Mesendoderm (in vitro differentiated cells): Measurements from ENCODE around the gene MAP3K20.
"Not testable (repeated sequence)": the region's sequence is repeated elsewhere in the genome, so short reads cannot be mapped to it uniquely, and the experiment has no call there.

Experiments used
- DNase-seq: peaks from one replicate; pipeline ENCODE4 v3.0.0; 2013
- H2AK5ac ChIP-seq: 2 replicates; pipeline ENCODE4 v1.6.1; 2013; ENCODE audit warnings: low read length, inconsistent platforms
- H2BK120ac ChIP-seq: 2 replicates; pipeline ENCODE4 v1.6.1; 2013; ENCODE audit warnings: low read depth, mild to moderate bottlenecking, low read length, moderate library complexity, mixed read lengths
- H2BK15ac ChIP-seq: replicated peaks from 2 replicates; pipeline ENCODE4 v1.6.1; 2013; ENCODE audit warnings: low read depth, mild to moderate bottlenecking, moderate library complexity
- H2BK5ac ChIP-seq: 2 replicates; pipeline ENCODE4 v1.6.1; 2013; ENCODE audit warnings: low read length, inconsistent platforms
- H3K18ac ChIP-seq: 2 replicates; pipeline ENCODE4 v1.6.1; 2013; ENCODE audit warnings: mild to moderate bottlenecking, low read length, mixed read lengths
- H3K23ac ChIP-seq: one replicate; pipeline ENCODE4 v1.6.1; 2013; ENCODE audit warnings: low read length
- H3K27ac ChIP-seq: 2 replicates; pipeline ENCODE4 v1.5.1; 2013; ENCODE audit warnings: low read depth, mild to moderate bottlenecking, inconsistent platforms, low read length, moderate library complexity
- H3K27me3 ChIP-seq: 2 replicates; pipeline ENCODE4 v1.6.1; 2013; ENCODE audit warnings: low read length, control low read depth, mild to moderate bottlenecking, inconsistent platforms; ENCODE audit not compliant: insufficient read depth, poor library complexity
- H3K36me3 ChIP-seq: 2 replicates; pipeline ENCODE4 v1.6.1; 2013; ENCODE audit warnings: low read length, inconsistent platforms; ENCODE audit not compliant: control insufficient read depth, insufficient read depth
- H3K4ac ChIP-seq: one replicate; pipeline ENCODE4 v1.6.1; 2013; ENCODE audit warnings: low read depth, mild to moderate bottlenecking, low read length, moderate library complexity
- H3K4me1 ChIP-seq: 2 replicates; pipeline ENCODE4 v1.6.1; 2013; ENCODE audit warnings: low read depth, low read length, inconsistent platforms; ENCODE audit not compliant: control insufficient read depth
- H3K4me2 ChIP-seq: 2 replicates; pipeline ENCODE4 v1.6.1; 2013; ENCODE audit warnings: low read length
- H3K4me3 ChIP-seq: 2 replicates; pipeline ENCODE4 v1.5.1; 2013; ENCODE audit warnings: mild to moderate bottlenecking, low read length
- H3K56ac ChIP-seq: one replicate; pipeline ENCODE4 v1.6.1; 2013; ENCODE audit warnings: low read length
- H3K79me1 ChIP-seq: 2 replicates; pipeline ENCODE4 v1.6.1; 2013; ENCODE audit warnings: low read length, inconsistent platforms
- H3K79me2 ChIP-seq: 2 replicates; pipeline ENCODE4 v1.6.1; 2013; ENCODE audit warnings: mild to moderate bottlenecking, low read length; ENCODE audit not compliant: control insufficient read depth, insufficient read depth
- H3K9ac ChIP-seq: 2 replicates; pipeline ENCODE4 v1.6.1; 2013; ENCODE audit warnings: low read length, inconsistent platforms
- H4K5ac ChIP-seq: one replicate; pipeline ENCODE4 v1.6.1; 2013; ENCODE audit warnings: low read length
- H4K8ac ChIP-seq: one replicate; pipeline ENCODE4 v1.6.1; 2013; ENCODE audit warnings: low read depth, mild to moderate bottlenecking, control low read depth, low read length, moderate library complexity
- WGBS: extraction: QIAGEN DNeasy Blood & Tissue Kit; methylation state at CpG from one replicate; pipeline ENCODE4 v1.1.7; 2013; ENCODE audit warnings: low lambda C conversion rate, missing lambda C conversion rate; ENCODE audit not compliant: insufficient coverage; ENCODE audit errors: extremely low coverage; 5-methylcytosine and 5-hydroxymethylcytosine counted together

MAP3K20 gene

GRCh38 chr2:173171924-173172643 lies 96.4 kb downstream of the MAP3K20 start:
- WGBS, result no CpG with 5 or more reads among the region's 1 CpG

DNA sequence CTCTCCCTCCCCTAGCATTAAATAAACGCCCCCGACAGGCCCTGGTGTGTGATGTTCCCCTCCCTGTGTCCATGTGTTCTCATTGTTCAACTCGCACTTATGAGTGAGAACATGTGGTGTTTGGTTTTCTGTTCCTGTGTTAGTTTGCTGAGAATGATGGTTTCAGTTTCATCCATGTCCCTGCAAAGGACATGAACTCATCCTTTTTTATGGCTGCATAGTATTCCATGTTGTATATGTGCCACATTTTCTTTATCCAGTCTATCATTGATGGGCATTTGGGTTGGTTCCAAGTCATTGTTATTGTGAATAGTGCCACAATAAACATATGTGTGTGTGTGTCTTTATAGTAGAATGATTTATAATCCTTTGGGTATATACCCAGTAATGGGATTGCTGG lies 98.7 kb downstream of the MAP3K20 start:
- H3K36me3 ChIP-seq, result not testable (repeated sequence)

More at GRCh38 chr2:173171924-173172643, 96.4 kb downstream of the MAP3K20 start:
- Histone ChIP-seq H2AK5ac (no peak overlapping the region), H3K36me3 (no peaks in the 10 kb centered on the region), H4K5ac (no peak overlapping the region), H3K4me1 (no peaks in the 10 kb centered on the region), H3K9ac (no peak overlapping the region), H3K56ac (no peak overlapping the region), H2BK15ac (no peak overlapping the region), H3K4me3 (no peak overlapping the region), H3K79me1 (no peaks in the 10 kb centered on the region), H4K8ac (no peak overlapping the region), H3K23ac (no peak overlapping the region), H3K4ac (no peak overlapping the region), H3K27ac (no peak overlapping the region), H2BK120ac (no peak overlapping the region), H3K27me3 (no peaks in the 10 kb centered on the region), H3K4me2 (no peak overlapping the region), H3K18ac (no peak overlapping the region), H3K79me2 (no peaks in the 10 kb centered on the region), H2BK5ac (no peak overlapping the region)
- no peak for DNase-seq

DNA sequence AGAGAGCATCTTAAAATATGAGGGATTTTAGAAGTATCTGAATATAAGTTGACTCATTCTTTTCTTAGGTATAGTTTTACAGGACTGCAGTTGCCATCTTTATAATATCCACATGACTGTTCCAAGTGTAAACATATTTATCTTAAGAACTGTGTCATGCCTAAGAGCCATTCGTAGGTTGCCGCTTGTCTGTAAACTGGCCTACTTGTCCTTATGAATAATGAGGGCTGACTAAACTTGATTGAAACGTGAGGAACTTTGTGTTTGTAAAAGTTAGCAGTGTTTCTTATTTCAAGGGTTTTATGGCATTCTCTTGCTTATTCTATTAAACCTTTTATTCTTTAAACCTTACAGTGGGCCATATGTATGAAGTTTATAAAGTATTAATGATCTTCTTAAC lies 99.6 kb downstream of the MAP3K20 start:
- Histone ChIP-seq H3K4me3 (no peak overlapping the region), H3K4me2 (no peak overlapping the region), H3K4ac (no peak overlapping the region), H3K4me1 (no peaks in the 10 kb centered on the region), H3K36me3 (no peaks in the 10 kb centered on the region), H4K5ac (no peak overlapping the region), H3K23ac (no peak overlapping the region), H2AK5ac (no peak overlapping the region), H3K27me3 (no peaks in the 10 kb centered on the region), H3K27ac (no peak overlapping the region), H4K8ac (no peak overlapping the region), H3K79me1 (no peaks in the 10 kb centered on the region), H2BK120ac (no peak overlapping the region), H2BK15ac (no peak overlapping the region), H3K18ac (no peak overlapping the region), H2BK5ac (no peak overlapping the region), H3K79me2 (no peaks in the 10 kb centered on the region), H3K9ac (no peak overlapping the region), H3K56ac (no peak overlapping the region)
- whole genome bisulfite sequencing, result no CpG with 5 or more reads among the region's 3 CpGs
- no peak for DNase-seq

More for the DNA sequence above, 98.7 kb downstream of the MAP3K20 start:
- not testable (repeated sequence) for H3K18ac ChIP-seq, H3K79me1 ChIP-seq, H4K8ac ChIP-seq, H3K4me2 ChIP-seq, H2BK5ac ChIP-seq, H3K23ac ChIP-seq, H4K5ac ChIP-seq, H3K27me3 ChIP-seq, H3K4ac ChIP-seq, H3K56ac ChIP-seq, DNase-seq, H2BK120ac ChIP-seq, H3K27ac ChIP-seq, H3K9ac ChIP-seq, H3K4me1 ChIP-seq, H2AK5ac ChIP-seq, H2BK15ac ChIP-seq, H3K4me3 ChIP-seq, H3K79me2 ChIP-seq
- no CpG with 5 or more reads among the region's 3 CpGs for WGBS

- no peak overlapping the region for H3K23ac ChIP-seq
- H2BK15ac ChIP-seq, result no peak overlapping the region
- H3K36me3 ChIP-seq, result no peaks in the 10 kb centered on the region
- H3K79me1 ChIP-seq, result no peaks in the 10 kb centered on the region
- no peak overlapping the region for H3K18ac ChIP-seq
- no peak overlapping the region for H2BK5ac ChIP-seq
- no peak overlapping the region for H3K4ac ChIP-seq
- no peak overlapping the region for H4K8ac ChIP-seq
- H3K79me2 ChIP-seq, result no peaks in the 10 kb centered on the region
- no peaks in the 10 kb centered on the region for H3K27me3 ChIP-seq
- no peaks in the 10 kb centered on the region for H3K4me1 ChIP-seq
- H2AK5ac ChIP-seq, result no peak overlapping the region
- WGBS, result no CpG with 5 or more reads among the region's 2 CpGs
- no peak overlapping the region for H3K9ac ChIP-seq
- DNase-seq, result no peak
- no peak overlapping the region for H3K27ac ChIP-seq
- H3K4me2 ChIP-seq, result no peak overlapping the region
- H2BK120ac ChIP-seq, result no peak overlapping the region
- H3K56ac ChIP-seq, result no peak overlapping the region
- no peak overlapping the region for H3K4me3 ChIP-seq
- no peak overlapping the region for H4K5ac ChIP-seq
Measured at GRCh38 chr2:173181982-173182381, 106.3 kb downstream of the MAP3K20 start.

- Histone ChIP-seq H3K27me3 (no peaks in the 10 kb centered on the region), H3K36me3 (no peaks in the 10 kb centered on the region), H4K8ac (no peak overlapping the region), H3K23ac (no peak overlapping the region), H3K79me1 (no peaks in the 10 kb centered on the region), H2BK120ac (no peak overlapping the region), H3K27ac (no peak overlapping the region), H2BK5ac (no peak overlapping the region), H3K79me2 (no peaks in the 10 kb centered on the region), H2BK15ac (no peak overlapping the region), H3K4ac (no peak overlapping the region), H3K56ac (no peak overlapping the region), H3K4me3 (no peak overlapping the region), H3K4me2 (no peak overlapping the region), H3K18ac (no peak overlapping the region), H4K5ac (no peak overlapping the region), H2AK5ac (no peak overlapping the region), H3K4me1 (no peaks in the 10 kb centered on the region), H3K9ac (no peak overlapping the region)
- WGBS, result no CpG with 5 or more reads among the region's 11 CpGs
- peak; percentile 90 for DNase-seq
Measured at GRCh38 chr2:173184031-173185004, 108.7 kb downstream of the MAP3K20 start.
